ENCODE results near the gene UBE2H.
"Not testable (repeated sequence)": the region's sequence is repeated elsewhere in the genome, so short reads cannot be mapped to it uniquely, and the experiment has no call there.

The UBE2H gene

GRCh38 chr7:129874722-129875121 lies 78.0 kb downstream of the UBE2H start:
- no peak for DNase-seq (ENCODE audit: low read depth)

- no peak for DNase-seq (ENCODE audit: low read depth)
Observed at GRCh38 chr7:129872054-129872453, 80.7 kb downstream of the UBE2H start.

DNA sequence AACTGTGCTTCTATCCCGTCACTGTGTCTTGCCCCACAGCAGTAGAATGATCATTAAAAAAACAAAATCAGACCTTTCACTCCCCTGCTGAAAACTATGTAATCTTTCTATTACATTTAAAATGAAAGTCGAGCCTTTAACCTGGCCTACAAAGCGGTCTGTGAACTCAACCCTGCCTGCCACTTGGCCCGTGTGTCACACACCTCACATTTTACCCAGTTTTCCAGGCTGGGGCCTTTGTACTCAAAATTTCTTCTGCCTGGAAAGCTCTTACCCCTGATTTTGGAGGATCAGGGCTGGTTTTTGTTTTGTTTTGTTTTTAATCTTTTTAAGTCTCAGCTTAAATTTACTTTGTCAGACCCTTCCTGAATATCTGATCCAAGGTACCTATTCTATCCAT lies 82.1 kb downstream of the UBE2H start:
- DNase-seq (ENCODE audit: low read depth) = no peak

GRCh38 chr7:129866251-129866650 lies 86.5 kb downstream of the UBE2H start:
- DNase-seq (ENCODE audit: low read depth) = no peak

- DNase-seq (ENCODE audit: low read depth) = no peak
Observed at GRCh38 chr7:129865925-129866201, 86.9 kb downstream of the UBE2H start.

GRCh38 chr7:129865093-129865924 lies 87.5 kb downstream of the UBE2H start:
- DNase-seq (ENCODE audit: low read depth) = no peak

DNA sequence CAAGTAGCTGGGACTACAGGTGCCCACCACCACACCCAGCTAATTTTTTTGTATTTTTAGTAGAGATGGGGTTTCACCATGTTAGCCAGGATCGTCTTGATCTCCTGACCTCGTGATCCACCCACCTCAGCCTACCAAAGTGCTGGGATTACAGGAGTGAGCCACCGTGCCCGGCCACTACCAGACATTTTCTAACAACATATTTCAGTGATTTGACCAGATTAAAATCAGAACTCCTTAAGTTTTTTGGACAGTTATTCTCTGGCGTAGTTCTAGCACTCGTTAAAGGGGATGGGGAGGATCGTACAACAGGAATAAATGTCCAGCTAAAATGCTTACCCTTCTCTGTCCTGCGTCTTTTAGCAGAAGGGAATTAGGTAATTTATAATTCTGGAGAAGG lies 88.1 kb downstream of the UBE2H start:
- DNase-seq (ENCODE audit: low read depth) = not testable (repeated sequence)

- no peak for DNase-seq (ENCODE audit: low read depth)
Observed at GRCh38 chr7:129864042-129864441, 88.7 kb downstream of the UBE2H start.

DNA sequence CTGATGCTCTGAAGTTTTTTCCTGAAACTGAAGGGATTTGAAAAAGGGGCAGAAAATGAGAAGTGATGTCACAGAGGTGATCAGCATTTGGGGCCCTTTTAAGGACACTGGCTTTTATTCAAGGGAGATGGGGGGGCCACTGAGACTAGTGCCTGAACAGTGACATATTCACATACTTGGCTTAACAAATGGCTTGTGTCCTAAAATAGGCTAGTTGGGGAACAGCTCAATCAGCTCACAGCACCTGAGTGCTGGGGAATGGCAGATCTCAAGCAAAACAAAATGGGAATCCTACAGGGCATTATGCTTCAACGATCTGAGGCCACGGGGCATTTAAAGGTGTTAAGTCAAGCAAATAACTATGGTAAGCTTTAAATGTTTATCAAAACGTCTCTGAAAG lies 90.1 kb downstream of the UBE2H start:
- DNase-seq (ENCODE audit: low read depth) = no peak

GRCh38 chr7:129860784-129861183 lies 92.0 kb downstream of the UBE2H start:
- not testable (repeated sequence) for DNase-seq (ENCODE audit: low read depth)

DNA sequence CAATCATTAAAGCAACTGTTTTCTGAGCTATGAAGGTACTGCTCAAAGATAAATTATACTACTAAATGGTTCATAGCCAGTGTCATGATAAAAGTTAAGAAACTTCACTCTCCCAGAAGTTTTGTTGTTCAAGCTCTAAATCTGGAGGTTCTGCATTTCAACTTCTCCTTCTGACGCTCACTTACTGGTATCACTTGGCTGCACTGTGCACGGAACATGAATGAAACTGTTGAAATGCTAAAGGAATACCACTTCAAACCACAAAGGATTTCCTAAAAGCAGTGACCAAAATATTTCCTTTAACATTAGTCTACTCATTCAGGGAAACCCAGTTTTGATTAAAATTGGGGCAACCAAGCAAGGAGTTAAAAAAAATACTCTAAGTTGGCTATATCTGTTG lies 93.6 kb downstream of the UBE2H start:
- no peak for DNase-seq (ENCODE audit: low read depth)

DNA sequence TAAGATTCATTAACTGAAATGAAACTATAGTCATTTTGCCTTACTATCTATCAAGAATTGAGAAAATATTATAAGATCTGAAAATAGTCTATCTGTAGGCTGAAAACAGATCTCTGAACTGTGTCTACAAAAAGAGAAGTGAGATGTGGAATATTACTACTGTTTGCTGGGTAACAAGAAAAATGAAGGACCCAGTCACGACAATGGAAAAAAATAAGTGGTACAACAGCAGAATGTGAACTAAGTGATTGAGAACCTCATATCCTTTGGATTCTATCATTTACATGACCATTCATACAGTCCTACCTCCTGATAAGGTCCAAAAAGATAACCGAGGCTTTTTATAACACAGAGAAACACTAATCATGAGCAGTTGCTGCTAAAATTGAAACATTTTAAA lies 94.3 kb downstream of the UBE2H start:
- no peak for DNase-seq (ENCODE audit: low read depth)

DNA sequence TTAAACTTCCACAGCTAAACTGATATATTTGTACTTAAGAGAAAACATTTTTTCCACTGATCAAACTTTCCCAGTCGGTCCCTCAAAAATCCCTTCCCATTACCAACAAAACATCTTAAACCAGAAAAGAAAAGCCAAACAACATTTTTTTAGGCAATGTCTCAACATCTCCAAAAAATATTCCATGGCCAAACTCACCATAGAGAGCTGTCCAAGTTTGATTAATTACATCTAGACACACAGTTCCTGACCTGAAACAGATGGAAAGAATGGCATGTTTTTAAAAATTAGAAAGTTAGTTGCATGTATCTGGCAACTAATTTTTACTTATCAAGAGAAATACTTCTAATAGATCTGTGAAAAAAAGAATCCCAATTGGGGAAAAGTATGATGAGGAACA lies 95.4 kb downstream of the UBE2H start:
- DNase-seq (ENCODE audit: low read depth) = no peak

DNA sequence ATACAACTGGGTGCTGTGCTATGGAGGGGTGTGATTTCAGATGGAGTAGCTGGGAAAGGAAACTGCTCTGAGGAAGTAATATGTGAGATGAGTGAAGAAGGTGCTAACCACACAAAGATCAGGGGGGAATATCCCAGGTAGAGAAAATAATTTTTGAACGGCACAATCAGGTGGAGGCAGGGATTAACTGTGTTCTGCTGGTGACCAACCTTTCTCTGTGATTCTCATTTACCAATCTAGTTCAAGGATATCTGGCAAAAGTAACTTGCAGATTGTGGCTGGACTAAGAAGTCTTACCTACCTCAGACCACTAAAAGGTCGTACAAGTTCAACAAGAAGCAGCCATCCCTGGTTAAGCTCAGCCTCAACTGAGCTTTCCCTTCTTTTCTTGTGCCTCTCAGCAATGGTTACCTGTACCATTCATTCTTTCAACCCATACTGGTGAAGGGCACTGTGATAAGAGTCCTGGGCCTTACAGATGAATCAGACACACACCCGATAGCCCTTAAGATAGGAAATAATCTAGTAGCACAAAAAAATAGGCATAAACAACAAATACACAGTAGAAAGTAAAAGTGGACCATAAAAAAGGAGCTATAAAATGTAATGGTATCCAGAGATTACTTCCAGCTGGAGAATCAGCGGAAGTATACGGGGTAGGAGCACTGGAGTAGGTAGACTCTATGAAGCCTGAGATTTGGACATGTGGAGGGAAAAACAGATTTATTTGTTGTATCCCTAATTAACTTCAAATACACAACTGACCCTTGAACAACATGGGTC lies 96.6 kb downstream of the UBE2H start:
- no peak for DNase-seq (ENCODE audit: low read depth)

DNA sequence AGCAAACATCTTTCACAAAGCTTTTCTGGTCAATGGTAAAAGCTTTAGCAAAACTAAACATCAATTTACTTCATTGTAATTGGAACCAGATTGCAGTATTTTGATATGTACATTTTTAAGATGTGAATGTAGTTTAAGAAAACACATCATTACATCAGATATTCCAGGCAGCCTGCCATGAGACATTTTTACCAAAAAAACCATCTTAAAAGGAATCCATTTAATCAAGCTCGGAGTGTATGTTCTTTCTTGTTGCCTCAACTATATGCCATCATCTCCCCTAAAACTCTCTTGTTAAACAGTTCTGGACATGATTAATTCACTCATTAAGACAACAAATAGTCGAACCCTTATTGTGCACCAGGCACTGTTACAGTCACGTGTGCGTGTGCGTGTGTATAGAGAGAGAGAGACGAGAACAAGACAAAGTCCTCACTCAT lies 97.5 kb downstream of the UBE2H start:
- DNase-seq (ENCODE audit: low read depth) = no peak

- DNase-seq (ENCODE audit: low read depth) = no peak
Observed at GRCh38 chr7:129854401-129854800, 98.4 kb downstream of the UBE2H start.

DNA sequence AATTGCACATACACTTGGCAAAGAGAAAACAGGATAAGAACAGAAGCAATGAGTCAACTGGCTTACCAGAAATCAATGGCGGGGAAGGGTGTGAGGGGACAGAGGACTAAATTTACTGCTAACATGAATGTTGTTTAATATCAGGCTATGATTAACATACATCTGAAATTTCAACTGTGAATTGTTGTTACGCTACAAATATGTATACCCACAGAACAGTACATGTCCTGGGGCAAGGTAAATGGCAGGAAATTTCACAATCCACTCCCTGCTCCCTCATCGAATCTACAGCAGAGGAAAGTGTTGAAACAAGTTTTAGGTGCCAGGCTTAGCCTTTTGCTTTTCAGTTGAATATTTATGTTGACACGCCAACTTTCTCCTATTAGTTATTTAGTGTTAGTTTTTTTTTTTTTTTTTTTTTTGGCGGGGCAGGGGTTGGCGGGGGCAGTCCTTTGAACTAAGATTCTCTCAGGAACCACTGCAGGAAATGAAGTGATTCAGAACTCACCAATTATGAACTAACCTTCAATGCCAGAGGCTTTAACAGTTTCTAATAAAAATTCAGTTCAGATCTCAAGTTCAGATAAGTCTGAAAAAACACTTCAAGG lies 99.0 kb downstream of the UBE2H start:
- DNase-seq (ENCODE audit: low read depth) = no peak

- no peak for DNase-seq (ENCODE audit: low read depth)
Observed at GRCh38 chr7:129851809-129852208, 101.0 kb downstream of the UBE2H start.

DNA sequence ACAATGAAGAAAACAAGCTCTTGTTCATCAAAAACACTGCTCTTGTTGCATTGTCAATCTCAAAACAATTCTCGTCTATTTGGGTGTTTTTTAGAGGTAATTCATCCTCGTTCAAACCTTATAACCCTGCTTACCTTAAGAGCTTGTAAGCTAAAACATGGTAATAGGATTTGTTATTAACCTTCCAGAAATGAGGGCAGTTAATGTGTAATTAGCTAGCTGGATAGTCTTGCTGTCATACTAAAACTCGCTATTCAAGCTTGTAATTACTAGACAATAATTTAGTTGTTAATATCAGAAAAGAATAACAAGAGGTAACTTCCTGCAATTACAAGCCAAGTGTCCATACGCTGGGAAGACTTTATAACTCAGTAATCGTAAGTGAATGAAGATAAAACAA lies 101.6 kb downstream of the UBE2H start:
- no peak for DNase-seq (ENCODE audit: low read depth)

GRCh38 chr7:129848436-129848835 lies 104.3 kb downstream of the UBE2H start:
- DNase-seq (ENCODE audit: low read depth) = no peak

DNA sequence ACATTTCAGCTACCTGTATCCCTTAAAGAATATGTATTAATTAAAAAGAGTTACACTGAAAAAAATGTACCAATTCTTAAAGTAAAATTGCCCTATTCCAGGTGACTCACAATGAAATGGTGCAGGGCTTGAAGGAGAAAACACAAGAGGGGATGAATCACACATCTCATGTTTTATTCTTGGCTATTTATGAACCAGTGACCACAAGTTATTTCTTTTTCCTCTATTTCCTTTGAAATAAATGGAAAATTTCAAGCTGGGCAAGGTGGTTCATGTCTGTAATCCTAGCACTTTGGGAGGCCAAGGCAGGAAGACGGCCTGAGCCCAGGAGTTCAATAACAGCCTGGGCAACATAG lies 106.8 kb downstream of the UBE2H start:
- no peak for DNase-seq (ENCODE audit: low read depth)

GRCh38 chr7:129845178-129845971 lies 107.4 kb downstream of the UBE2H start:
- no peak for DNase-seq (ENCODE audit: low read depth)
